MM.1S (cell line): ENCODE measurements around the gene SYT3.

Experiments
- EZH2 ChIP-seq: fragments of 300-600 bp; sonication (generic); optimal IDR thresholded peaks from 2 replicates; pipeline ENCODE3; 2017; ENCODE audit warnings: low read depth, mild to moderate bottlenecking, antibody characterized with exemption, low read length, mixed read lengths
- TF ChIP-seq, protein P1 (sequence below): fragments of 300-600 bp; sonication (generic); IDR thresholded peaks from 2 replicates; pipeline ENCODE4 v1.5.1; 2016; ENCODE audit warnings: antibody characterized with exemption, low read length, mixed read lengths

DNA sequence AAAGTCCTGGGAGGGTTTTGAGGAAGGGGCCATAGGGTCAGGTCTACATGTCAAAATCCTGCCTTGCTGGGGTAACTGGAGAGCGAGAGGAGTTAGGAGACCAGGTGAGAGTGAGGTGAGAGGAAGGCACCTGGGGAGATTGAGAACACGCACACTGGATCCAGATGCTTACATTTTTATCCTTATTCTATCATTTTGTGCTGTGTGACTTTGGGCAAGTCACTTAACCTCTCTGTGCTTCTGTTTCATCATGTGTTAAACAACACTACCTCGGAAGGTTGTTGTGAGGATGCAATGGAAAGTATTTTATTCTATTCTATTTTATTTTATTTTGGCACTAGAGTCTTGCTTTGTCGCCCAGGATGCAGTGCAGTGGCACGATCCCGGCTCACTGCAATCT, 13.0 kb upstream of the SYT3 start:
- TF ChIP-seq, protein P1, sequence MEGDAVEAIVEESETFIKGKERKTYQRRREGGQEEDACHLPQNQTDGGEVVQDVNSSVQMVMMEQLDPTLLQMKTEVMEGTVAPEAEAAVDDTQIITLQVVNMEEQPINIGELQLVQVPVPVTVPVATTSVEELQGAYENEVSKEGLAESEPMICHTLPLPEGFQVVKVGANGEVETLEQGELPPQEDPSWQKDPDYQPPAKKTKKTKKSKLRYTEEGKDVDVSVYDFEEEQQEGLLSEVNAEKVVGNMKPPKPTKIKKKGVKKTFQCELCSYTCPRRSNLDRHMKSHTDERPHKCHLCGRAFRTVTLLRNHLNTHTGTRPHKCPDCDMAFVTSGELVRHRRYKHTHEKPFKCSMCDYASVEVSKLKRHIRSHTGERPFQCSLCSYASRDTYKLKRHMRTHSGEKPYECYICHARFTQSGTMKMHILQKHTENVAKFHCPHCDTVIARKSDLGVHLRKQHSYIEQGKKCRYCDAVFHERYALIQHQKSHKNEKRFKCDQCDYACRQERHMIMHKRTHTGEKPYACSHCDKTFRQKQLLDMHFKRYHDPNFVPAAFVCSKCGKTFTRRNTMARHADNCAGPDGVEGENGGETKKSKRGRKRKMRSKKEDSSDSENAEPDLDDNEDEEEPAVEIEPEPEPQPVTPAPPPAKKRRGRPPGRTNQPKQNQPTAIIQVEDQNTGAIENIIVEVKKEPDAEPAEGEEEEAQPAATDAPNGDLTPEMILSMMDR, result no peak
- TF ChIP-seq EZH2, result no peak
